HEK293 (cell line): Measurements from ENCODE around the gene PACRG.

Experiments used
- CTCF ChIP-seq: fragments of 450-650 bp; formaldehyde crosslinking; IDR thresholded peaks from 2 replicates; pipeline ENCODE4 v1.5.1; 2016; ENCODE audit warnings: missing biosample characterization, missing genetic modification characterization
- REST ChIP-seq: fragments of 450-650 bp; formaldehyde crosslinking; IDR thresholded peaks from 2 replicates; pipeline ENCODE4 v1.5.1; 2016; ENCODE audit warnings: missing biosample characterization, missing genetic modification characterization
- ZNF449 ChIP-seq: fragments of 450-650 bp; formaldehyde crosslinking; IDR thresholded peaks from 2 replicates; pipeline ENCODE4 v1.5.1; 2017; ENCODE audit warnings: missing biosample characterization, mild to moderate bottlenecking, missing genetic modification characterization, moderate library complexity
- ZNF670 ChIP-seq: fragments of 450-650 bp; formaldehyde crosslinking; IDR thresholded peaks from 2 replicates; pipeline ENCODE4 v1.5.1; 2016; ENCODE audit warnings: missing biosample characterization, missing genetic modification characterization, low read depth
- ZNF768 ChIP-seq: fragments of 450-650 bp; formaldehyde crosslinking; IDR thresholded peaks from 2 replicates; pipeline ENCODE4 v1.5.1; 2018; ENCODE audit warnings: missing biosample characterization, mild to moderate bottlenecking, missing genetic modification characterization

- TF ChIP-seq ZNF449 (tag by site-specific recombination) (no peak), CTCF (tag by site-specific recombination) (no peak), ZNF670 (tag by site-specific recombination) (no peak), REST (tag by site-specific recombination) (no peak), ZNF768 (tag by site-specific recombination) (no peak)
Observed at GRCh38 chr6:162942866-162943265, 215.1 kb downstream of the PACRG start.
